Calu3 (cell line): ENCODE measurements around the gene MRGPRF. TPM values are rescaled to one million over a fixed set of nuclear protein-coding genes. Genes with fewer than 3 reads are reported as not detected.

Experiments used
- BruUV-seq: library from RNA; stranded (reverse); fragments of 400-500 nt; replicated peaks from 2 replicates; lab custom pipeline; 2021; lab: Mats Ljungman, UMichigan
- CTCF ChIA-PET: fragments of 300-600 bp; sonication (Branson Sonifier 250); formaldehyde crosslinking; loops from one replicate; lab custom pipeline; 2022; ENCODE audit warnings: antibody characterized with exemption; lab: Charles Lee
- DNase-seq: peaks from one replicate; pipeline ENCODE4 v3.0.0; 2022
- H3K27ac Mint-ChIP-seq: one replicate; pipeline ENCODE4 v1.8.0; 2022; ENCODE audit warnings: mixed read lengths; ENCODE audit not compliant: unreplicated experiment
- H3K27me3 Mint-ChIP-seq: one replicate; pipeline ENCODE4 v1.8.0; 2022; ENCODE audit warnings: mixed read lengths; ENCODE audit not compliant: unreplicated experiment
- H3K36me3 Mint-ChIP-seq: one replicate; pipeline ENCODE4 v1.8.0; 2022; ENCODE audit warnings: mild to moderate bottlenecking, moderate library complexity, mixed read lengths; ENCODE audit not compliant: insufficient read depth, unreplicated experiment
- H3K4me1 Mint-ChIP-seq: one replicate; pipeline ENCODE4 v1.8.0; 2022; ENCODE audit warnings: mild to moderate bottlenecking, low read depth, mixed read lengths; ENCODE audit not compliant: unreplicated experiment
- H3K4me3 Mint-ChIP-seq: one replicate; pipeline ENCODE4 v1.8.0; 2022; ENCODE audit warnings: mild to moderate bottlenecking, low read depth, moderate library complexity, mixed read lengths; ENCODE audit not compliant: unreplicated experiment
- H3K9me3 Mint-ChIP-seq: one replicate; pipeline ENCODE4 v1.8.0; 2022; ENCODE audit warnings: low read depth, mixed read lengths; ENCODE audit not compliant: unreplicated experiment
- CTCF ChIP-seq: fragments of 200-600 bp; IDR thresholded peaks from one replicate; pipeline ENCODE4 v1.8.0; 2022; ENCODE audit warnings: antibody characterized with exemption; ENCODE audit not compliant: unreplicated experiment
- intact Hi-C: fragments of 100-400 bp; cut with micrococcal nuclease; formaldehyde crosslinking; loops from one replicate; pipeline ENCODE4 v1.10.0; 2022; ENCODE audit not compliant: unreplicated experiment
- total RNA-seq: library from RNA; stranded (reverse); gene quantifications from 2 replicates; pipeline ENCODE4 v1.2.3, GENCODE V29; 2022

The MRGPRF gene
- total RNA-seq, 1 experiment from 2014 or later: 0.14 TPM

- CTCF ChIA-PET: interaction anchor here (0.6 kb wide), 1 partner anchor 1106 kb away, joined by 3 read pairs; no protein-coding TSS in a partner anchor
- Mint-ChIP-seq H3K9me3 (no peaks in the 10 kb centered on the region), H3K36me3 (no peaks in the 10 kb centered on the region), H3K4me3 (no peak overlapping the region), H3K4me1 (no peaks in the 10 kb centered on the region), H3K27ac (no peak overlapping the region), H3K27me3 (peaks cover 35% of the 10 kb centered on the region)
- DNase-seq: no peak
- intact Hi-C loops: no loop called here
- no TSS peak for BruUV-seq
- no peak for TF ChIP-seq CTCF
Measured at GRCh38 chr11:69039501-69039900, 26.5 kb upstream of the MRGPRF start.

DNA sequence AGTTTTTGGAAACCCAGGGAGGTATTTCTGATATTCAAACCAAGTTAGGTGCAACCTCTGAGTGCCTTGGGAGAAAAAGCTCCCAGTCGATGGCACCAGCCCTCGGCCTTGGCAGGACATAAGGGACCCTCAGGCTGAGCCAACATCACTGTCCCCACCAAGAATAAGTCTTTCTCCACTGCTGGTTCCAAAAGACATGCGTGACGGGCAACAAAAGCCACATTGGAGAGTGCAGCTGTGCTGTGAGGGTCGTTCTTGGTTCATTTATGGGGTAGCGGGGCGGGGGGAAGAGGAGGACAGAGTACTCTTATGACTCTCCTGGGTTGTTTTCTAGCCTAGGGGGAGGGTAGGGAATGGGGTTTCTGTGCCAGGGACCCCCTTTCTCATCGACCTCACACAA lies 24.5 kb upstream of the MRGPRF start:
- TF ChIP-seq CTCF: no peak
- CTCF ChIA-PET: interaction anchor here (0.8 kb wide), 1 partner anchor 79 kb away, joined by 3 read pairs; no protein-coding TSS in a partner anchor
- intact Hi-C loops: no loop called here
- H3K36me3 Mint-ChIP-seq: no peaks in the 10 kb centered on the region
- peaks cover 38% of the 10 kb centered on the region for H3K27me3 Mint-ChIP-seq
- no TSS peak for BruUV-seq
- no peaks in the 10 kb centered on the region for H3K9me3 Mint-ChIP-seq
- H3K4me1 Mint-ChIP-seq: no peaks in the 10 kb centered on the region
- H3K27ac Mint-ChIP-seq: no peak overlapping the region
- H3K4me3 Mint-ChIP-seq: no peak overlapping the region
- DNase-seq: no peak

DNA sequence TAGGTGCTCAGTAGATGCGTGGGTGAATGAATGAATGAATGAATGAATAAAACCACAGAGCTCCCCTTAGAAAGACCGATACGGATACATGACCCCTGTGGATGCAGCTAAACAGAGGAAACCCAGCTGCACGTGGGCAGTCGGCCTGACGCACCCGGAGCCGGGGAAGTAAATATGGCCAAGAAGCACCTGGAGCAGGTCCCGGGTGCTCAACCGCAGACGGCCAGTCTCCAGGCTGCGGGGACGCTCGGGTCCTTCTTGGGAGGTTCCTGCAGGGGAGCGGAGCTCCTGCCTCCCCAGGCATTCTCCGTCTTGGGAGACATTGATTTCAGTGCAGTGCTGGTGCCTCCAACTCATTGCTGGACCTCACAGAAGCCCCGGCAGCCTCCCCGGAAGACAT lies 24.0 kb upstream of the MRGPRF start:
- no TSS peak for BruUV-seq
- H3K27me3 Mint-ChIP-seq: peaks cover 33% of the 10 kb centered on the region
- TF ChIP-seq CTCF: no peak
- no peak overlapping the region for H3K27ac Mint-ChIP-seq
- intact Hi-C loops: no loop called here
- no peaks in the 10 kb centered on the region for H3K9me3 Mint-ChIP-seq
- DNase-seq: no peak
- H3K36me3 Mint-ChIP-seq: no peaks in the 10 kb centered on the region
- H3K4me1 Mint-ChIP-seq: no peaks in the 10 kb centered on the region
- H3K4me3 Mint-ChIP-seq: no peak overlapping the region
- CTCF ChIA-PET: interaction anchor here (0.8 kb wide), 1 partner anchor 79 kb away, joined by 3 read pairs; no protein-coding TSS in a partner anchor

DNA sequence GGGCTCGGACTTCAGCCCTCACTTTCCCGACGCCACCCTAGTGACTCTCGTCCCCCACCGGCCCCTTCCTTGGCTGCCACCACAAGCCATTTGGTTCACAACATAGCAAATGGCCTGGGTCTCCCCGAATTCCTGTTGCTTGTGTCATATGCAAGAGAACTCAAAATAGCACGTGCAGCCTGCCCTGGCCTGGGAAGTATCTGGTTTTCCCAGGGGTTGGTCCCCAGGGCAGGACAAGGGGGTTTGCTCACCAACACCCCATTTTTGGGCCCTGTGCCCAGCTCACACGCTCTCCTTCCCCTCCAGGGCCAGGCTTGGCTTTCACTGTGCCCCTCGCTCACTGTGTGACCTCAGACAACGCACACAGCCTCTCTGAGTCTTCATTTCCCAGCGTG lies 22.9 kb upstream of the MRGPRF start:
- no peak overlapping the region for H3K4me3 Mint-ChIP-seq
- no peak for TF ChIP-seq CTCF
- intact Hi-C loops: no loop called here
- no peaks in the 10 kb centered on the region for H3K9me3 Mint-ChIP-seq
- no peak overlapping the region for H3K27ac Mint-ChIP-seq
- no peaks in the 10 kb centered on the region for H3K4me1 Mint-ChIP-seq
- H3K36me3 Mint-ChIP-seq: no peaks in the 10 kb centered on the region
- BruUV-seq: no TSS peak
- H3K27me3 Mint-ChIP-seq: peaks cover 41% of the 10 kb centered on the region
- CTCF ChIA-PET: interaction anchor here (0.7 kb wide), 1 partner anchor 640 kb away, joined by 3 read pairs; no protein-coding TSS in a partner anchor
- no peak for DNase-seq
